ENCODE measurements around the gene BTNL8.

The BTNL8 gene

DNA sequence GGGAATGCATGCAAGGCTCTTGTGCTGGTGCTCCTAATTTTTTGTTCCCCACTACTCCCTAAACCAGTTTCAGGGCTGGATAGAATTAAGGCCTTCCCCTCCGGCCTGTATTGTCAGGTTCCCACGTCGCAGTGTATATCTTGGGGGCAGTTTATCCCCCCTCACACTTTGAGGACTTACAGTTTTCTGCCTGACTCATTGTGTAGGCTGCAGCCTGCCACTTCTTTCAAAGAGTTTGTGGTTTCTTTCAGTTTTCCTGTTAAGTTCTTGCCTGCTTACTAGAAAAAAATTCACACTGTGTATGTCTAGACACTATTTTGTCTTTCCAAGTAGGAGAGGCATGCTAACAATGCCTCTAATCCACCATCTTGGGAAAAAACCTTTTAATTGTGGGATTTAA, 61.2 kb downstream of the BTNL8 start:
- H3K27me3 ChIP-seq (ENCODE audit: control insufficient read depth, insufficient read depth, low read length, poor library complexity, severe bottlenecking), result no peaks in the 10 kb centered on the region
- no peaks in the 10 kb centered on the region for H3K4me1 ChIP-seq (ENCODE audit: control insufficient read depth, insufficient read depth, low read length)
- WGBS, 2 experiments, result 68 to 77% methylated on average over 3 of the region's 3 CpGs
- H3K27ac ChIP-seq (ENCODE audit: insufficient read depth, low read depth, low read length, poor library complexity, severe bottlenecking), result no peak overlapping the region
- no peaks in the 10 kb centered on the region for H3K36me3 ChIP-seq (ENCODE audit: control insufficient read depth, insufficient read depth, low read length)
- no peak overlapping the region for H3K4me3 ChIP-seq (ENCODE audit: insufficient read depth, low read depth, low read length)
- no peaks in the 10 kb centered on the region for H3K9me3 ChIP-seq (ENCODE audit: control insufficient read depth, low read length)

DNA sequence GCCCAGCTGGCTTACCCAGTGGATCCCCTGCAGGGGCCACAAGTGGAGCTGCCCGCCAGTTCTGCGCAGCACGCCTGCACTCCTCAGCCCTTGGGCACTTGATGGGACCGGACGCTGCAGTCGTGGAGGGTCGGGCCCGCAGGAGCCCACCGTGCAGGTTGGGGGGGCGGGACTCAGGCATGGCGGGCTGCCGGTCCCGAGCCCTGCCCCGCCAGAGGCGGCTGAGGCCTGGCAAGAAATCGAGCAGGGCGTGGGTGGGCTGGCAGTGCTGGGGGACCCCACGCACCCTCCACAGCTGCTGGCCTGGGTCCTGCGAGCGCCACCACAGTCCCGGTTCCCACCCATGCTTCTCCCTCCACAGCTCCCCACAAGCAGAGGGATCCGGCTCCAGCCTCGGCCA, 70.4 kb downstream of the BTNL8 start:
- 87 to 89% methylated on average over 22 to 23 of the region's 23 CpGs for WGBS, 2 experiments
- H3K9me3 ChIP-seq (ENCODE audit: control insufficient read depth, low read length), result no peaks in the 10 kb centered on the region
- H3K4me1 ChIP-seq (ENCODE audit: control insufficient read depth, insufficient read depth, low read length), result no peaks in the 10 kb centered on the region
- no peaks in the 10 kb centered on the region for H3K36me3 ChIP-seq (ENCODE audit: control insufficient read depth, insufficient read depth, low read length)
- no peaks in the 10 kb centered on the region for H3K27me3 ChIP-seq (ENCODE audit: control insufficient read depth, insufficient read depth, low read length, poor library complexity, severe bottlenecking)
- H3K4me3 ChIP-seq (ENCODE audit: insufficient read depth, low read depth, low read length), result no peak overlapping the region
- H3K27ac ChIP-seq (ENCODE audit: insufficient read depth, low read depth, low read length, poor library complexity, severe bottlenecking), result no peak overlapping the region

DNA sequence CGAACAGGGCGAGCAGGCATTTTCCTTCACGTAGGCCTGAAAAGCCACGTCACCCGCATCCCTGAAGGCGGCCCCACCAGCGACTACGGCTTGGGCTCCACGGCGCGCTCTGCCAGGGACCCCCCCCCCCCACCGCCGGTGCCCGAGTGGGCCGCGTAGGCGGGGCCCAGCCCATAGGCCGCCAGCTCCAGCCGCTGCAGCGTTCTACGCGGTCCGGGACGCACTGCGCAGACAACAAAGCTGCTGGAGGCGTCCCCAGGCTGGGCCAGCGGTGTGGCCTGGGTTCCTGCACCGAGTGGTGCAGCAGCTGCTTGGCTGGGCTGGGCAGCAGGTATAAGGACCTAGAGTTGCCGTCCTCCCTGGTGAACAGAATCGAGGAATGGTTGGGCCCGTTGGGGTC, 71.4 kb downstream of the BTNL8 start:
- WGBS, 2 experiments, result 91 to 92% methylated on average over 30 to 31 of the region's 31 CpGs
- H3K36me3 ChIP-seq (ENCODE audit: control insufficient read depth, insufficient read depth, low read length), result no peaks in the 10 kb centered on the region
- no peak overlapping the region for H3K4me3 ChIP-seq (ENCODE audit: insufficient read depth, low read depth, low read length)
- H3K27ac ChIP-seq (ENCODE audit: insufficient read depth, low read depth, low read length, poor library complexity, severe bottlenecking), result no peak overlapping the region
- no peaks in the 10 kb centered on the region for H3K27me3 ChIP-seq (ENCODE audit: control insufficient read depth, insufficient read depth, low read length, poor library complexity, severe bottlenecking)
- H3K4me1 ChIP-seq (ENCODE audit: control insufficient read depth, insufficient read depth, low read length), result no peaks in the 10 kb centered on the region
- H3K9me3 ChIP-seq (ENCODE audit: control insufficient read depth, low read length), result no peaks in the 10 kb centered on the region

DNA sequence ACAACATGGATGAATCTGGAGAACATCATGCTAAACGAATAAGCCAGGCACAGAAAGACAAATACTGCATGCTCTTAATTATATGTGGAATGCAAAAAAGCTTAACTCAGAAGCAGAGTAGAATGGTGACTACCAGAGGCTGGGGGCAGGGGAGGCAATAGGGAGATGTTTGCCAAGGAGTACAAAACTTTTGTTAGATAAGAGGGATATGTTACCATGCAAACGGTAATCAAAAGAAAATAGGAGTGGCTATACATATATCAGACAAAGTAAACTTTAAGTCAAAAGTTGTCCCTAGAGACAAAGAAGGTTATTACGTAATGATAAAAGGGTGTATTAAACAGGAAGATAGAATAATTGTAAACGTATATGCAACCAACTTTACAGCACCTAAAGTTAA, 71.9 kb downstream of the BTNL8 start:
- H3K27ac ChIP-seq (ENCODE audit: insufficient read depth, low read depth, low read length, poor library complexity, severe bottlenecking), result no peak overlapping the region
- no peaks in the 10 kb centered on the region for H3K27me3 ChIP-seq (ENCODE audit: control insufficient read depth, insufficient read depth, low read length, poor library complexity, severe bottlenecking)
- H3K36me3 ChIP-seq (ENCODE audit: control insufficient read depth, insufficient read depth, low read length), result no peaks in the 10 kb centered on the region
- H3K4me1 ChIP-seq (ENCODE audit: control insufficient read depth, insufficient read depth, low read length), result no peaks in the 10 kb centered on the region
- H3K4me3 ChIP-seq (ENCODE audit: insufficient read depth, low read depth, low read length), result no peak overlapping the region
- WGBS, 2 experiments, result 100% methylated on average over 1 to 3 of the region's 4 CpGs
- H3K9me3 ChIP-seq (ENCODE audit: control insufficient read depth, low read length), result no peaks in the 10 kb centered on the region

DNA sequence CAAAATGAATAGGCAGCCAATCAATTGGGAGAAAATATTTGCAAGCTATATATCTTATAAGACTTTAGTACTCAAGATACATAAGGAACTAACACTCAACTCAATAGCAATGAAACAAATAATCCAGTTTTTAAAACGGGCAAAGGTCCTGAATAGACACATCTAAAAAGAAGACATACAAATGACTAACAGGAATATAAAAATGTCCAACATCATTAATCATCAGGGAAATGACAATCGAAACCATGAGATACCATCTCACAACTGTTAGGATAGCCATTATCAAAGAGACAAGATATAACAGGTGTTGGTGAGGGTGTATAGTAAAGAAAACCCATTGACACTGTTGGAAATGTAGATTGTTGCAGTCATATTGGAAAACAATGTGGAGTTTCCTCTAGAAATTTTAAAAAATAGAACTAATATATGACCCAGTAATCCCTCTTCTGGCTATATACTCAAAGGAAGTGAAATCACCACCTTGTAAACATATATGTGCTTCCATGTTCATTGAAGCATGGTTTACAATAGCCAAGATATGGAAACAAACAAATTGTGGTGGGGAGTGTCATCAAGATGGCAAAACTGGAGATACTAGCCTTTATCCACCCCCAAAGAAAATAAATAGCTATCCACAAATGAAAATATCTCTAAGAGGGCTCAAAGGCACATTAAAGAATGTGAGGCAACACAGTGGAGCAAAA, 75.8 kb downstream of the BTNL8 start:
- Histone ChIP-seq H3K4me1 (ENCODE audit: control insufficient read depth, insufficient read depth, low read length) (no peaks in the 10 kb centered on the region), H3K36me3 (ENCODE audit: control insufficient read depth, insufficient read depth, low read length) (no peaks in the 10 kb centered on the region), H3K27ac (ENCODE audit: insufficient read depth, low read depth, low read length, poor library complexity, severe bottlenecking) (no peak overlapping the region), H3K9me3 (ENCODE audit: control insufficient read depth, low read length) (no peaks in the 10 kb centered on the region), H3K4me3 (ENCODE audit: insufficient read depth, low read depth, low read length) (no peak overlapping the region), H3K27me3 (ENCODE audit: control insufficient read depth, insufficient read depth, low read length, poor library complexity, severe bottlenecking) (no peaks in the 10 kb centered on the region)
- WGBS, 2 experiments, result 0% methylated on average over 1 of the region's 2 CpGs

DNA sequence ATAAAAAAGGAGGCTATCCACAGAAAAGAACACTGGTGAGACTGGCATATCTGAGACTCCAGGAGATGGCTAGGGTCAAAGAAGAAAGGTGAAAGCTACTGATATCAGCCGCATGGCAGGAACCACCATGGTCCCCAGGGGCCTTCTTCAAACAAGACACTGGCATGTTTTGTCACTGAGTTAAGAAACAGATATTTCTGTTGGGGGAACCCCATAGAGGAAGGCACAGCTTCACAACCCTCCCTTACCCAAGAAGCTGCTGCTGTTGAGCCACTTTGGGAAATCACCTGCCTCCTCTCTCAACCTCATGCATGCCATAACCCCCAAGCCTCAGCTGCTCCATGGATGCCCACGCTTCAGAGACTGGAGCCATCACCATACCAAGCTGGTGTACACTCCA, 76.4 kb downstream of the BTNL8 start:
- Histone ChIP-seq H3K4me3 (ENCODE audit: insufficient read depth, low read depth, low read length) (no peak overlapping the region), H3K36me3 (ENCODE audit: control insufficient read depth, insufficient read depth, low read length) (no peaks in the 10 kb centered on the region), H3K27me3 (ENCODE audit: control insufficient read depth, insufficient read depth, low read length, poor library complexity, severe bottlenecking) (no peaks in the 10 kb centered on the region), H3K4me1 (ENCODE audit: control insufficient read depth, insufficient read depth, low read length) (no peaks in the 10 kb centered on the region), H3K27ac (ENCODE audit: insufficient read depth, low read depth, low read length, poor library complexity, severe bottlenecking) (no peak overlapping the region), H3K9me3 (ENCODE audit: control insufficient read depth, low read length) (no peaks in the 10 kb centered on the region)
- 77 to 83% methylated on average over 2 of the region's 2 CpGs for WGBS, 2 experiments

DNA sequence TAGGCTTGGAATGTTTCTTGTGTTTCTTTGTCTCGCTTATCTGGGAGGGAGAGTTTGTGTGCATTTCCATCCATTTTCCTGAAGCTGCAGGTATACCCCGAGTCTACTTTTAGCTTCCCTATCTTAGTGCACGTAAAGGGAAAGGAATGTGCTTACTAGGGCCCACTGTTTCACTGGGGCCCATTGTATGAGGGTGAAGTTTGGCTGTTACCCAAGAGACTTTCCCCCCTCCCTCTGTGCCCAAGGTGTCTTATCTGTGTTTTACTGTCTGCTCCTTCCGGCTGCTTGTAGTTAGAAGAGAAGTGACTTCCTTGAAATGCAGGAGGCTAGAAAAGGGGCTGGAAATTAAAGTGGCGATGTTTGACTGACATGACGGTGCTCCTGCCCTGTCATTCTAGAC, 77.6 kb downstream of the BTNL8 start:
- WGBS, 2 experiments, result 88 to 96% methylated on average over 2 to 6 of the region's 6 CpGs
- no peaks in the 10 kb centered on the region for H3K9me3 ChIP-seq (ENCODE audit: control insufficient read depth, low read length)
- H3K36me3 ChIP-seq (ENCODE audit: control insufficient read depth, insufficient read depth, low read length), result no peaks in the 10 kb centered on the region
- H3K27me3 ChIP-seq (ENCODE audit: control insufficient read depth, insufficient read depth, low read length, poor library complexity, severe bottlenecking), result no peaks in the 10 kb centered on the region
- no peak overlapping the region for H3K27ac ChIP-seq (ENCODE audit: insufficient read depth, low read depth, low read length, poor library complexity, severe bottlenecking)
- H3K4me1 ChIP-seq (ENCODE audit: control insufficient read depth, insufficient read depth, low read length), result no peaks in the 10 kb centered on the region
- H3K4me3 ChIP-seq (ENCODE audit: insufficient read depth, low read depth, low read length), result no peak overlapping the region

DNA sequence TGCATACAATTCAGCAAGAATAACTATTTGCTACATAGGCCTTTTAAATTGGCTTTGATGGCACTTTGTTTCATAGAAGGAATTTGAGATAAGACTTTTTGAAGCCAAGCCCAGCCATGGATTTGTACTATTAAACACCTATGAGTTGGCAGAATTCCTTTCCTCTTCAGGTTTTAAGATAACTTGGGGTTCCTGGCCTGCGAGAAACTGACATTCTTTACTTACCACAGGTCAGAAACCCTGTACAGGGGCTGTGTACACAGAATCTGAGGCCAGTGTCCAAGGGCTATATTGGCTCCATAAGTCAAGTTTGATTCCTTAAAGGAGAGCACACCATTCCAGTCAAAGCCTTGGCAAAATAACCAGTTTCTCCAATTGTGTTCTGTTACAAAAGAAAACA, 78.9 kb downstream of the BTNL8 start:
- Histone ChIP-seq H3K4me1 (ENCODE audit: control insufficient read depth, insufficient read depth, low read length) (no peaks in the 10 kb centered on the region), H3K36me3 (ENCODE audit: control insufficient read depth, insufficient read depth, low read length) (no peaks in the 10 kb centered on the region), H3K4me3 (ENCODE audit: insufficient read depth, low read depth, low read length) (no peak overlapping the region), H3K9me3 (ENCODE audit: control insufficient read depth, low read length) (no peaks in the 10 kb centered on the region), H3K27ac (ENCODE audit: insufficient read depth, low read depth, low read length, poor library complexity, severe bottlenecking) (no peak overlapping the region), H3K27me3 (ENCODE audit: control insufficient read depth, insufficient read depth, low read length, poor library complexity, severe bottlenecking) (no peaks in the 10 kb centered on the region)
- 77 to 80% methylated on average over 1 of the region's 1 CpG for WGBS, 2 experiments

DNA sequence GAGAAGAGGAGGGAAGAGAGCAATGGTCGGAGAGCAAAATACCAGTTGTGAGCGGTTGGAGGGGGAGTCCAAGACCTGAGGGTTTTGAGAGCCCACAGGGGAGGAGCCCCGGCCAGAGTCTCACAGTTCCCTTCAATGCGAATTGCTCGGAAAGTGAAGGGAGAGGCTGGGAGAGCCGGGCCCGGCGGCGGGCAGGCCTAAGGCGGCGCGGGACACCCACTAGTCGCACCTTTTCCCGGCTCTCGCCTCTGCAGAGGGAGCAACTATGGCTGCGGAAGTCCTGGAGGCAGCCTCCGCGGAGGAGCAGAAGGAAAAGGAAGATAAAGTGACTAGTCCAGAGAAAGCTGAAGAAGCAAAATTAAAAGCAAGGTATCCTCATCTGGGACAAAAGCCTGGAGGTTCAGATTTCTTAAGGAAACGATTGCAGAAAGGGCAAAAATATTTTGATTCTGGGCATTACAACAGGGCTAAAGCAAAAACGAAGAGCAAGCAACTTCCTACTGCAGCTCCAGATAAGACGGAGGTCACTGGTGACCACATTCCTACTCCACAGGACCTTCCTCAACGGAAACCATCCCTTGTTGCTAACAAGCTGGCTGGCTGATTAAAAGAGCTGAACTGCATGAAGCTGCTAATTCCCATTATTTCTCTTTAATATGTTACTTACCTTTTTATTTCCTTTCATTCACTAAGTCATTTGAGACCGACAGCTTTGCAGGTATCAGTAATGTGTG, 83.2 kb downstream of the BTNL8 start:
- WGBS, 2 experiments, result 87 to 89% methylated on average over 22 of the region's 23 CpGs

DNA sequence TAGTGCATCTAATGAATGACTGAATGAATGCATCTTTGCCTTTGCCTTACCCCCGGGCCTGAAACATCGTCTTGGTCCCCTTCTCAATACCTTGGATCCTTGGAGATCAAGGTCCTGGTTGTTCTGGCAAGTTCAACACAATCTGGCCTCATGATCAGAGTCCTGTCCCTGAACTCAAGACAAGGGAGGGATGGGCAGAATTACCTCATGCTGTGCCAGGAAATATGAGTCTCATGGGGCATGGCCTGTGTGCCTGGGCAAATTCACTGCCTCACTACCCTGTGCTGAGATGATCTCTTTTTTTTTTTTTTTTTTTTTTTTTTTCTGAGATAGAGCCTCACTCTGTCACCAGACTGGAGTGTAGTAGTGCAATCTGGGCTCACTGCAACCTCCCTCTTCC, 89.1 kb downstream of the BTNL8 start:
- Histone ChIP-seq H3K27ac (ENCODE audit: insufficient read depth, low read depth, low read length, poor library complexity, severe bottlenecking) (no peak overlapping the region), H3K27me3 (ENCODE audit: control insufficient read depth, insufficient read depth, low read length, poor library complexity, severe bottlenecking) (no peaks in the 10 kb centered on the region), H3K36me3 (ENCODE audit: control insufficient read depth, insufficient read depth, low read length) (no peaks in the 10 kb centered on the region), H3K4me1 (ENCODE audit: control insufficient read depth, insufficient read depth, low read length) (no peaks in the 10 kb centered on the region), H3K9me3 (ENCODE audit: control insufficient read depth, low read length) (no peaks in the 10 kb centered on the region), H3K4me3 (ENCODE audit: insufficient read depth, low read depth, low read length) (no peak overlapping the region)
- WGBS, 2 experiments, result 88 to 92% methylated on average over 2 of the region's 2 CpGs

More for the DNA sequence above, 83.2 kb downstream of the BTNL8 start:
- H3K27me3 ChIP-seq (ENCODE audit: control insufficient read depth, insufficient read depth, low read length, poor library complexity, severe bottlenecking), result no peaks in the 10 kb centered on the region
- no peaks in the 10 kb centered on the region for H3K9me3 ChIP-seq (ENCODE audit: control insufficient read depth, low read length)
- no peaks in the 10 kb centered on the region for H3K4me1 ChIP-seq (ENCODE audit: control insufficient read depth, insufficient read depth, low read length)
- no peaks in the 10 kb centered on the region for H3K36me3 ChIP-seq (ENCODE audit: control insufficient read depth, insufficient read depth, low read length)
- H3K4me3 ChIP-seq (ENCODE audit: insufficient read depth, low read depth, low read length), result no peak overlapping the region
- H3K27ac ChIP-seq (ENCODE audit: insufficient read depth, low read depth, low read length, poor library complexity, severe bottlenecking), result no peak overlapping the region

Measured in ectodermal cell (in vitro differentiated cells).